Measurements from ENCODE around the gene ABCD3. TPM values are rescaled to one million over a fixed set of nuclear protein-coding genes. Genes with fewer than 3 reads are reported as not detected.

Gene ABCD3
- total and polyA plus RNA-seq, 11 donors, result 16.2 to 94.2 (median 62.1) TPM

DNA sequence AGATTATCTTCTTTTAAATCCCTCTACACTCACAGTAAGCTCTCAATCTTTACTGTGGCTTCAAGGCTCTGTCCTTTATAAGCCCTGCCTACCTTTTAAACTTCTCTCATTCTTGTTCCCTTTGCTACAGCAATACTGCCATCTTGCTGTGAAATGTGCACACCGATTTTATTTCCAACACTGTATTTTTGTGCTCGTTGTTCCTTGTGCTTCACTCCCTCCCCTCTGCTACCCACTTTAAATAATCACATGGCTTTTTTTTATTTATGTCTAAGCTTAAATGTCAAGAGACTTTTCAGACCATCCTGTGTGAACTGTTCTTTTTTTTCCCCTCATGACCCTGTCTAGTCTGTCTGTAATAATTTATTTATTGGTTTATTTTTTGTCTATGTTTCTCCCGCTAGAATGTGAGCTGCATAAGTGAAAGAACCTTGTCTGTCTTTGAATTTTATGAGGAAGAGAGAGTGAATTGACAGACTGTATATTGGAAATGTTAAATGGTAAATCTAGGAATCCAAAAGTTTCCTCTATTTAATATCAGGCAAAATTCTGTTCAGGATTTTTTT is 45.7 kb downstream of the ABCD3 start:
- no peaks in the 10 kb centered on the region for H3K9me3 ChIP-seq
- H3K4me1 ChIP-seq, result peaks cover 0 to 12% (median 6%) of the 10 kb centered on the region in 12 donors
- DNase-seq, result no peak
- peak; percentile 69 to 83 (median 78) for ATAC-seq
- peaks cover 0 to 67% (median 30%) of the 10 kb centered on the region in 9 donors for H3K36me3 ChIP-seq
- 37 to 76% (median 59%) methylated on average over 3 of the region's 3 CpGs for WGBS, 4 donors
- TF ChIP-seq, protein P1, sequence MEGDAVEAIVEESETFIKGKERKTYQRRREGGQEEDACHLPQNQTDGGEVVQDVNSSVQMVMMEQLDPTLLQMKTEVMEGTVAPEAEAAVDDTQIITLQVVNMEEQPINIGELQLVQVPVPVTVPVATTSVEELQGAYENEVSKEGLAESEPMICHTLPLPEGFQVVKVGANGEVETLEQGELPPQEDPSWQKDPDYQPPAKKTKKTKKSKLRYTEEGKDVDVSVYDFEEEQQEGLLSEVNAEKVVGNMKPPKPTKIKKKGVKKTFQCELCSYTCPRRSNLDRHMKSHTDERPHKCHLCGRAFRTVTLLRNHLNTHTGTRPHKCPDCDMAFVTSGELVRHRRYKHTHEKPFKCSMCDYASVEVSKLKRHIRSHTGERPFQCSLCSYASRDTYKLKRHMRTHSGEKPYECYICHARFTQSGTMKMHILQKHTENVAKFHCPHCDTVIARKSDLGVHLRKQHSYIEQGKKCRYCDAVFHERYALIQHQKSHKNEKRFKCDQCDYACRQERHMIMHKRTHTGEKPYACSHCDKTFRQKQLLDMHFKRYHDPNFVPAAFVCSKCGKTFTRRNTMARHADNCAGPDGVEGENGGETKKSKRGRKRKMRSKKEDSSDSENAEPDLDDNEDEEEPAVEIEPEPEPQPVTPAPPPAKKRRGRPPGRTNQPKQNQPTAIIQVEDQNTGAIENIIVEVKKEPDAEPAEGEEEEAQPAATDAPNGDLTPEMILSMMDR (IDR thresholded peaks at IDR 0.05), result peak; percentile 16 to 70 (median 54)
- TF ChIP-seq POLR2A (IDR thresholded peaks at IDR 0.05), result no peak
- H3K27ac ChIP-seq, result peak overlapping the region in 1 of 12 donors; percentile 58
- H3K4me3 ChIP-seq, result no peak overlapping the region
- intact Hi-C loops (cut with DNase I), result loop anchor here (2.0 to 10.0 kb wide), 11 partner anchors 42 to 442 kb away; partner anchors contain the start of gene ABCD3 (in 1 of the 10)
- H3K27me3 ChIP-seq, result no peaks in the 10 kb centered on the region

DNA sequence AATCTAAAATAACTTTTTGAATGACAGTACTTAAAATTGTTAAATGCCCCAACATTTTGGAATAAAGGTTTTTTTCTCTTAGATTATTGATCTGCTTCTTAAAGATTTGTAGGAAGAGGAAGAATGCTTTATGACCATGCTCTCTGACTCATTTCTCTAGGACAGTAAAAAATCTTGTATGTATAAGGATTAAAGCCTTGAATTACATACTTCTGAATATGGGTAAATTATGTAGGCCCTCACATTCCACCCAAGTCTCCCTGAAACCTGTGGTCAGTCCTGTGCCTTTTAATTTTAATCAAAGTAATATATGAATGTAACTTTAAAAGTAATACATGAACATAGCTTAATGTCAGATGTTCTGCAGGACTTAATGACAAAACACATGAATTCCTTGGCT is 50.5 kb downstream of the ABCD3 start:
- no peak for TF ChIP-seq POLR2A (IDR thresholded peaks at IDR 0.05)
- TF ChIP-seq, protein P1 (IDR thresholded peaks at IDR 0.05), result no peak
- DNase-seq, result no peak
- peaks cover 0 to 3% (median 0%) of the 10 kb centered on the region in 12 donors for H3K4me1 ChIP-seq
- no peak overlapping the region for H3K4me3 ChIP-seq
- no peaks in the 10 kb centered on the region for H3K27me3 ChIP-seq
- H3K36me3 ChIP-seq, result peaks cover 0 to 72% (median 25%) of the 10 kb centered on the region in 9 donors
- no peak overlapping the region for H3K27ac ChIP-seq
- ATAC-seq, result no peak
- intact Hi-C loops (cut with DNase I), result loop anchor here in 7 of 10 donors (10.0 kb wide), 3 partner anchors 124 to 444 kb away; no protein-coding TSS in a partner anchor
- H3K9me3 ChIP-seq, result no peaks in the 10 kb centered on the region

DNA sequence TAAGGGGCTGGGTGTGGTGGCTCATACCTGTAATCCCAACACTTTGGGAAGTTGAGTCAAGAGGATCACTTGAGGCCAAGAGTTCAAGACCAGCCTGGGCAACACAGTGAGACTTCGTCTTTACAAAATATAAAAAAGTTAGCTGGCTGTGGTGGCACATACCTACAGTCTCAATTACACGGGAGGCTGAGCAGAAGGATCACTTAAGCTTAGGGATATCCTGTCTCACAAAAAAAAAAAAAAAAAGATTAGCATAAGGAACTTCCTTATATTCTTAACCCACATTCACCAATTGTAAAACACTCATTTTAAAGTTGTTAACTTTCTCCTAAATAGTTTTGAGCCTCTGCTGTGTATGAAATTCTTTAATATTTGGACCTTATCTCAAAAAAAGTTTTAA is 53.1 kb downstream of the ABCD3 start:
- H3K9me3 ChIP-seq, result no peaks in the 10 kb centered on the region
- no peaks in the 10 kb centered on the region for H3K4me1 ChIP-seq
- no peak overlapping the region for H3K27ac ChIP-seq
- H3K27me3 ChIP-seq, result no peaks in the 10 kb centered on the region
- no peak for TF ChIP-seq POLR2A (IDR thresholded peaks at IDR 0.05)
- TF ChIP-seq, protein P1 (IDR thresholded peaks at IDR 0.05), result no peak
- 81 to 95% (median 90%) methylated on average over 2 of the region's 2 CpGs for WGBS, 4 donors
- ATAC-seq, result no peak
- peaks cover 0 to 57% (median 17%) of the 10 kb centered on the region in 9 donors for H3K36me3 ChIP-seq
- H3K4me3 ChIP-seq, result no peak overlapping the region
- intact Hi-C loops (cut with DNase I), result no loop called here
- no peak for DNase-seq

DNA sequence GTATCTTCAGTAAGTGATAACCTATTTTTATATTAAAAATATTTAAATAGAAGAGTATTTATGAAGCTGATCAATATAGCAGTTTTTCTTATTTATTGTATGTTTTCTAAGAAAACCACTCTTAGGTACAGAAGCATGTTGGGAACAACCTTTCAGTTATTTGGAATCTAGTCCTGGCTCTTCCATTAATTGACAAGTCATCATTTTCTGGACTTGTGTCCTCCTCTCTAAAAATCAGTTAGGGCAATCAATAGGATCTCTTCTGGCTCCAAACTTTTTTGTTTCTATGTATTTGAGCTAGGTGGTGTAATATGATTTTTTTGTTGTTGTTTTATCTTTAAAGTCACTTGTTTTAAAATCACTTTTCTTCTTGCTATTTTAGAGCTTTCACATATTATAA is 57.0 kb downstream of the ABCD3 start:
- DNase-seq (no peak), ATAC-seq (no peak)
- Histone ChIP-seq H3K4me1 (no peaks in the 10 kb centered on the region), H3K9me3 (no peaks in the 10 kb centered on the region), H3K4me3 (no peak overlapping the region), H3K36me3 (peaks cover 0 to 53% (median 16%) of the 10 kb centered on the region in 9 donors), H3K27ac (no peak overlapping the region), H3K27me3 (no peaks in the 10 kb centered on the region)
- intact Hi-C loops (cut with DNase I), result no loop called here
- TF ChIP-seq POLR2A (IDR thresholded peaks at IDR 0.05), result no peak
- TF ChIP-seq, protein P1 (IDR thresholded peaks at IDR 0.05), result no peak

Measured in heart left ventricle (tissue), 16 donors.